Mesodermal cell (in vitro differentiated cells): ENCODE data around the gene NME3.
"Not testable (repeated sequence)": the region's sequence is repeated elsewhere in the genome, so short reads cannot be mapped to it uniquely, and the experiment has no call there.

Experiments
- H3K27ac ChIP-seq: 2 replicates; pipeline ENCODE4 v1.7.0; 2013; ENCODE audit warnings: mild to moderate bottlenecking, low read depth, low read length, moderate library complexity; ENCODE audit not compliant: severe bottlenecking
- H3K36me3 ChIP-seq: 2 replicates; pipeline ENCODE4 v1.7.1; 2013; ENCODE audit warnings: mild to moderate bottlenecking, low read length, moderate library complexity; ENCODE audit not compliant: control insufficient read depth, insufficient read depth
- H3K4me1 ChIP-seq: one replicate; pipeline ENCODE4 v1.7.1; 2013; ENCODE audit warnings: mild to moderate bottlenecking, low read length; ENCODE audit not compliant: insufficient read depth, control insufficient read depth, poor library complexity, severe bottlenecking
- H3K4me3 ChIP-seq: 2 replicates; pipeline ENCODE4 v1.7.0; 2013; ENCODE audit warnings: low read length, control low read depth, mild to moderate bottlenecking; ENCODE audit not compliant: insufficient read depth, poor library complexity, severe bottlenecking; ENCODE audit errors: extremely low read depth
- H3K9me3 ChIP-seq: 2 replicates; pipeline ENCODE4 v1.7.1; 2013; ENCODE audit warnings: mild to moderate bottlenecking, low read length, moderate library complexity; ENCODE audit not compliant: control insufficient read depth
- WGBS, 2 experiments: methylation state at CpG; one replicate each; pipeline ENCODE4 v1.1.5; 2013; ENCODE audit warnings: missing lambda C conversion rate in 2 of 2; ENCODE audit not compliant: insufficient coverage in 2 of 2; 5-methylcytosine and 5-hydroxymethylcytosine counted together

Gene NME3

GRCh38 chr16:1745181-1745899 lies 26.0 kb downstream of the NME3 start:
- H3K4me3 ChIP-seq, result no peak overlapping the region
- peaks cover 64% of the 10 kb centered on the region for H3K36me3 ChIP-seq
- H3K4me1 ChIP-seq, result peaks cover 24% of the 10 kb centered on the region
- no peaks in the 10 kb centered on the region for H3K9me3 ChIP-seq
- 95 to 96% methylated on average over 24 of the region's 25 CpGs for WGBS, 2 experiments
- H3K27ac ChIP-seq, result peak overlapping the region; percentile 94

GRCh38 chr16:1744338-1744840 lies 27.0 kb downstream of the NME3 start:
- H3K36me3 ChIP-seq, result peaks cover 61% of the 10 kb centered on the region
- no peak overlapping the region for H3K27ac ChIP-seq
- no peak overlapping the region for H3K4me3 ChIP-seq
- H3K9me3 ChIP-seq, result no peaks in the 10 kb centered on the region
- WGBS, 2 experiments, result 92 to 93% methylated on average over 15 to 19 of the region's 24 CpGs
- H3K4me1 ChIP-seq, result peaks cover 24% of the 10 kb centered on the region

- Histone ChIP-seq H3K9me3 (peaks cover 3% of the 10 kb centered on the region), H3K36me3 (peaks cover 54% of the 10 kb centered on the region), H3K27ac (no peak overlapping the region), H3K4me3 (no peak overlapping the region), H3K4me1 (peaks cover 24% of the 10 kb centered on the region)
- 95 to 96% methylated on average over 25 to 30 of the region's 32 CpGs for WGBS, 2 experiments
Measured at GRCh38 chr16:1743376-1744337, 27.7 kb downstream of the NME3 start.

- Histone ChIP-seq H3K4me3 (no peak overlapping the region), H3K27ac (no peak overlapping the region), H3K4me1 (peaks cover 19% of the 10 kb centered on the region), H3K9me3 (peaks cover 14% of the 10 kb centered on the region), H3K36me3 (peaks cover 34% of the 10 kb centered on the region)
- 91 to 94% methylated on average over 11 to 18 of the region's 19 CpGs for WGBS, 2 experiments
Measured at GRCh38 chr16:1741553-1742165, 29.7 kb downstream of the NME3 start.

GRCh38 chr16:1740781-1741490 lies 30.4 kb downstream of the NME3 start:
- H3K9me3 ChIP-seq, result peaks cover 15% of the 10 kb centered on the region
- WGBS, 2 experiments, result 91 to 94% methylated on average over 25 to 27 of the region's 30 CpGs
- peaks cover 32% of the 10 kb centered on the region for H3K36me3 ChIP-seq
- no peak overlapping the region for H3K4me3 ChIP-seq
- H3K4me1 ChIP-seq, result peaks cover 12% of the 10 kb centered on the region
- no peak overlapping the region for H3K27ac ChIP-seq

- WGBS, 2 experiments, result 97 to 98% methylated on average over 33 of the region's 33 CpGs
- Histone ChIP-seq H3K4me1 (peaks cover 5% of the 10 kb centered on the region), H3K27ac (no peak overlapping the region), H3K36me3 (peaks cover 29% of the 10 kb centered on the region), H3K9me3 (peaks cover 15% of the 10 kb centered on the region), H3K4me3 (no peak overlapping the region)
Measured at GRCh38 chr16:1740234-1740633, 31.1 kb downstream of the NME3 start.

- Histone ChIP-seq H3K27ac (no peak overlapping the region), H3K4me3 (no peak overlapping the region), H3K36me3 (peaks cover 35% of the 10 kb centered on the region), H3K4me1 (no peaks in the 10 kb centered on the region), H3K9me3 (peaks cover 21% of the 10 kb centered on the region)
- WGBS, 2 experiments, result 97% methylated on average over 22 of the region's 22 CpGs
Measured at GRCh38 chr16:1734816-1735215, 36.5 kb downstream of the NME3 start.

- H3K9me3 ChIP-seq, result peaks cover 21% of the 10 kb centered on the region
- H3K27ac ChIP-seq, result no peak overlapping the region
- 98% methylated on average over 21 to 22 of the region's 22 CpGs for WGBS, 2 experiments
- no peak overlapping the region for H3K4me3 ChIP-seq
- no peaks in the 10 kb centered on the region for H3K4me1 ChIP-seq
- peaks cover 41% of the 10 kb centered on the region for H3K36me3 ChIP-seq
Measured at GRCh38 chr16:1734123-1734522, 37.2 kb downstream of the NME3 start.

- H3K27ac ChIP-seq, H3K4me3 ChIP-seq, H3K4me1 ChIP-seq: not testable (repeated sequence)
- peaks cover 51% of the 10 kb centered on the region for H3K36me3 ChIP-seq
- 94 to 98% methylated on average over 16 to 21 of the region's 21 CpGs for WGBS, 2 experiments
- peaks cover 12% of the 10 kb centered on the region for H3K9me3 ChIP-seq
Measured at GRCh38 chr16:1732551-1732987, 38.8 kb downstream of the NME3 start.

- Histone ChIP-seq H3K4me3 (no peak overlapping the region), H3K36me3 (peaks cover 51% of the 10 kb centered on the region), H3K4me1 (no peaks in the 10 kb centered on the region), H3K27ac (no peak overlapping the region), H3K9me3 (peaks cover 11% of the 10 kb centered on the region)
- WGBS, 2 experiments, result 93 to 96% methylated on average over 11 to 14 of the region's 14 CpGs
Measured at GRCh38 chr16:1732071-1732470, 39.3 kb downstream of the NME3 start.
